Measurements from ENCODE around the gene APOB. TPM values are rescaled to one million over a fixed set of nuclear protein-coding genes. Genes with fewer than 3 reads are reported as not detected.

The APOB gene
- total and polyA plus RNA-seq, 2 of the 13 experiments (the other 11 are each of a cell fraction or from before 2014, with no cell fraction given): 1,569 to 2,515 TPM

DNA sequence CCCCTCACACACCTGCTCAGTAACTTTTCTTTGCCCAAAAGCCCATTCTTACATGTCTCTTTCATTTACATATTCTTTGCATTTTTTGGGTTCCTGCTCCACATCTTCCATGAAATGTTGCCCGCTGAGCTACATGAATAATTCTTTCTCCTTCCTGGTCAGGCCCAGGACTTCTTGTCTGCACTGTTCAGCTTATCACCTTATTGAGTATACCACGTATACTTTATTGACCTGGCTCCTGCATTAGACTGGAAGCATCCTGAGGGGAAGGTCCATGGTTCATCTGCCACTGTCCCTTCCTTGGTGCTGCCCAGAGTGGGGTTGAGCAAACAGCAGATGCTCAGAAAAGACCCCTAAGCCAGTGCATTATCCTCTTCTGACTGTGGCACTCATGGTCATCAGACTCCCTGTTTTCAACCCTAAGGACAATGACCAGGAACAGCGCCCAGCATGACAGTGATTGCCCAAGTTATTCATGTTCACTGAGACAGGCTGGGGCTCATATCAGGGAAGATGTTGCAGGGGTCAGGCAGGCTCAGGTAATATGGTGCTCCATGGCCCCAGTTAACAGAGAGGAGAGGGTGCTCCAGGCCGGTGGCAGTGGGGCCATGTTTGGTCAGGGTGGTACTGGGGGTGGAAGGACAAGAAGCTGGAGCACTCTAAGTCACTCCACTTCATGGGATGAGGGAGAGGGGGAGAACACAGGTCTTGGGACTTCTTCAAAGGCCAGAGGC is 7.7 kb downstream of the APOB start (continued):
- no peak for TF ChIP-seq TCF12 (IDR thresholded peaks at IDR 0.05)
- TF ChIP-seq TCF12 (CRISPR knock-in tag; IDR thresholded peaks at IDR 0.05): no peak
- TF ChIP-seq, protein P1, sequence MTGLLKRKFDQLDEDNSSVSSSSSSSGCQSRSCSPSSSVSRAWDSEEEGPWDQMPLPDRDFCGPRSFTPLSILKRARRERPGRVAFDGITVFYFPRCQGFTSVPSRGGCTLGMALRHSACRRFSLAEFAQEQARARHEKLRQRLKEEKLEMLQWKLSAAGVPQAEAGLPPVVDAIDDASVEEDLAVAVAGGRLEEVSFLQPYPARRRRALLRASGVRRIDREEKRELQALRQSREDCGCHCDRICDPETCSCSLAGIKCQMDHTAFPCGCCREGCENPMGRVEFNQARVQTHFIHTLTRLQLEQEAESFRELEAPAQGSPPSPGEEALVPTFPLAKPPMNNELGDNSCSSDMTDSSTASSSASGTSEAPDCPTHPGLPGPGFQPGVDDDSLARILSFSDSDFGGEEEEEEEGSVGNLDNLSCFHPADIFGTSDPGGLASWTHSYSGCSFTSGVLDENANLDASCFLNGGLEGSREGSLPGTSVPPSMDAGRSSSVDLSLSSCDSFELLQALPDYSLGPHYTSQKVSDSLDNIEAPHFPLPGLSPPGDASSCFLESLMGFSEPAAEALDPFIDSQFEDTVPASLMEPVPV (CRISPR knock-in tag; IDR thresholded peaks at IDR 0.05): peak; percentile 39; the same call in 1 of the 2 replicates
- TF ChIP-seq, protein P2, sequence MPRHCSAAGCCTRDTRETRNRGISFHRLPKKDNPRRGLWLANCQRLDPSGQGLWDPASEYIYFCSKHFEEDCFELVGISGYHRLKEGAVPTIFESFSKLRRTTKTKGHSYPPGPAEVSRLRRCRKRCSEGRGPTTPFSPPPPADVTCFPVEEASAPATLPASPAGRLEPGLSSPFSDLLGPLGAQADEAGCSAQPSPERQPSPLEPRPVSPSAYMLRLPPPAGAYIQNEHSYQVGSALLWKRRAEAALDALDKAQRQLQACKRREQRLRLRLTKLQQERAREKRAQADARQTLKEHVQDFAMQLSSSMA (CRISPR knock-in tag; IDR thresholded peaks at IDR 0.05): no peak
- no peak for TF ChIP-seq HES4 (CRISPR knock-in tag; IDR thresholded peaks at IDR 0.05; ENCODE audit: borderline replicate concordance)
- no peak for TF ChIP-seq ZNF335 (CRISPR knock-in tag; IDR thresholded peaks at IDR 0.05)
- TF ChIP-seq ZNF3 (CRISPR knock-in tag; IDR thresholded peaks at IDR 0.05): no peak
- TF ChIP-seq KMT2B (CRISPR knock-in tag; IDR thresholded peaks at IDR 0.05): no peak; the same call in 1 of the 2 replicates
- TF ChIP-seq SUZ12 (IDR thresholded peaks at IDR 0.05; ENCODE audit: low read depth, low read length): no peak
- no peak for TF ChIP-seq ZNF775 (CRISPR knock-in tag; IDR thresholded peaks at IDR 0.05; ENCODE audit: borderline replicate concordance)
- TF ChIP-seq TARDBP (CRISPR knock-in tag; IDR thresholded peaks at IDR 0.05): no peak
- no peak for TF ChIP-seq MZF1 (CRISPR knock-in tag; IDR thresholded peaks at IDR 0.05; ENCODE audit: borderline replicate concordance)
- TF ChIP-seq, protein P3, sequence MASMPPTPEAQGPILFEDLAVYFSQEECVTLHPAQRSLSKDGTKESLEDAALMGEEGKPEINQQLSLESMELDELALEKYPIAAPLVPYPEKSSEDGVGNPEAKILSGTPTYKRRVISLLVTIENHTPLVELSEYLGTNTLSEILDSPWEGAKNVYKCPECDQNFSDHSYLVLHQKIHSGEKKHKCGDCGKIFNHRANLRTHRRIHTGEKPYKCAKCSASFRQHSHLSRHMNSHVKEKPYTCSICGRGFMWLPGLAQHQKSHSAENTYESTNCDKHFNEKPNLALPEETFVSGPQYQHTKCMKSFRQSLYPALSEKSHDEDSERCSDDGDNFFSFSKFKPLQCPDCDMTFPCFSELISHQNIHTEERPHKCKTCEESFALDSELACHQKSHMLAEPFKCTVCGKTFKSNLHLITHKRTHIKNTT (CRISPR knock-in tag; IDR thresholded peaks at IDR 0.05): no peak
- TF ChIP-seq, protein P4, sequence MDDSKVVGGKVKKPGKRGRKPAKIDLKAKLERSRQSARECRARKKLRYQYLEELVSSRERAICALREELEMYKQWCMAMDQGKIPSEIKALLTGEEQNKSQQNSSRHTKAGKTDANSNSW (CRISPR knock-in tag; IDR thresholded peaks at IDR 0.05; ENCODE audit: borderline replicate concordance): no peak
- peak; percentile 50 for TF ChIP-seq CCAR2 (optimal IDR thresholded peaks at IDR 0.05; ENCODE audit: low read depth, low read length)
- no peak for TF ChIP-seq SRSF4 (IDR thresholded peaks at IDR 0.05; ENCODE audit: low read depth, low read length, poor library complexity, severe bottlenecking)
- no peak for TF ChIP-seq NCOA5 (CRISPR knock-in tag; IDR thresholded peaks at IDR 0.05)
- 0 out of 2 replicates have a peak, but pooled peaks have one; percentile 28 for TF ChIP-seq REPIN1 (CRISPR knock-in tag; IDR thresholded peaks at IDR 0.05; ENCODE audit: borderline replicate concordance, low read depth)
- no peak for TF ChIP-seq ZNF460 (CRISPR knock-in tag; IDR thresholded peaks at IDR 0.05; ENCODE audit: borderline replicate concordance)
- TF ChIP-seq, protein P5, sequence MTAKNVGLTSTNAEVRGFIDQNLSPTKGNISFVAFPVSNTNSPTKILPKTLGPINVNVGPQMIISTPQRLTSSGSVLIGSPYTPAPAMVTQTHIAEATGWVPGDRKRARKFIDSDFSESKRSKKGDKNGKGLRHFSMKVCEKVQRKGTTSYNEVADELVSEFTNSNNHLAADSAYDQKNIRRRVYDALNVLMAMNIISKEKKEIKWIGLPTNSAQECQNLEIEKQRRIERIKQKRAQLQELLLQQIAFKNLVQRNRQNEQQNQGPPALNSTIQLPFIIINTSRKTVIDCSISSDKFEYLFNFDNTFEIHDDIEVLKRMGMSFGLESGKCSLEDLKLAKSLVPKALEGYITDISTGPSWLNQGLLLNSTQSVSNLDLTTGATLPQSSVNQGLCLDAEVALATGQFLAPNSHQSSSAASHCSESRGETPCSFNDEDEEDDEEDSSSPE (CRISPR knock-in tag; IDR thresholded peaks at IDR 0.05): 0 out of 2 replicates have a peak, but pooled peaks have one; percentile 6
- TF ChIP-seq FOXA1 (IDR thresholded peaks at IDR 0.05): no peak
- no peak; the same call in 1 of the 2 replicates for TF ChIP-seq FOXA1 (CRISPR knock-in tag; IDR thresholded peaks at IDR 0.05)
- no peak for TF ChIP-seq BRD4 (CRISPR knock-in tag; IDR thresholded peaks at IDR 0.05)
- TF ChIP-seq CBX2 (IDR thresholded peaks at IDR 0.05; ENCODE audit: low read depth, low read length): no peak
- TF ChIP-seq CBX2 (CRISPR knock-in tag; IDR thresholded peaks at IDR 0.05; ENCODE audit: low read depth): no peak
- TF ChIP-seq MAZ (IDR thresholded peaks at IDR 0.05; ENCODE audit: borderline replicate concordance, low read depth, low read length): no peak
- no peak for TF ChIP-seq MAZ (CRISPR knock-in tag; IDR thresholded peaks at IDR 0.05; ENCODE audit: low read depth)
- no peak for TF ChIP-seq ZC3H13 (CRISPR knock-in tag; IDR thresholded peaks at IDR 0.05)

Measured in HepG2 (cell line).